GM18909 (cell line): Measurements from ENCODE around the gene CCDC88C.

Source experiments
- ATAC-seq: cut with Tn5 transposase; IDR thresholded peaks from one replicate; pipeline ENCODE4 v1.9.1; 2021; ENCODE audit warnings: mild to moderate bottlenecking; ENCODE audit not compliant: unreplicated experiment, poor library complexity

CCDC88C gene

GRCh38 chr14:91380610-91381371 lies 36.8 kb downstream of the CCDC88C start:
- ATAC-seq = no peak

GRCh38 chr14:91380123-91380522 lies 37.5 kb downstream of the CCDC88C start:
- ATAC-seq = no peak

- no peak for ATAC-seq
Measured at GRCh38 chr14:91379579-91379932, 38.1 kb downstream of the CCDC88C start.

GRCh38 chr14:91378930-91379578 lies 38.6 kb downstream of the CCDC88C start:
- ATAC-seq = no peak

GRCh38 chr14:91377700-91378652 lies 39.6 kb downstream of the CCDC88C start:
- no peak for ATAC-seq

- ATAC-seq = no peak
Measured at GRCh38 chr14:91376547-91377477, 40.8 kb downstream of the CCDC88C start.

GRCh38 chr14:91375720-91376452 lies 41.7 kb downstream of the CCDC88C start:
- no peak for ATAC-seq

GRCh38 chr14:91374879-91375702 lies 42.5 kb downstream of the CCDC88C start:
- ATAC-seq = no peak

- no peak for ATAC-seq
Measured at GRCh38 chr14:91374287-91374878, 43.2 kb downstream of the CCDC88C start.

- ATAC-seq = peak; percentile 58
Measured at GRCh38 chr14:91373591-91374254, 43.9 kb downstream of the CCDC88C start.

- ATAC-seq = peak; percentile 29
Measured at GRCh38 chr14:91372671-91373495, 44.7 kb downstream of the CCDC88C start.

- ATAC-seq = no peak
Measured at GRCh38 chr14:91371990-91372375, 45.6 kb downstream of the CCDC88C start.

GRCh38 chr14:91371011-91371989 lies 46.3 kb downstream of the CCDC88C start:
- no peak for ATAC-seq

- no peak for ATAC-seq
Measured at GRCh38 chr14:91369628-91370445, 47.8 kb downstream of the CCDC88C start.
